GM18511 (cell line): ENCODE results near the gene NEGR1.
"Not testable (repeated sequence)": the region's sequence is repeated elsewhere in the genome, so short reads cannot be mapped to it uniquely, and the experiment has no call there.

ENCODE experiments used
- ATAC-seq: cut with Tn5 transposase; IDR thresholded peaks from one replicate; pipeline ENCODE4 v1.9.1; 2021; ENCODE audit warnings: mild to moderate bottlenecking, moderate library complexity; ENCODE audit not compliant: unreplicated experiment

The NEGR1 gene

GRCh38 chr1:71956613-71957285 lies 325.6 kb downstream of the NEGR1 start:
- no peak for ATAC-seq

GRCh38 chr1:71950579-71950978 lies 331.8 kb downstream of the NEGR1 start:
- no peak for ATAC-seq

GRCh38 chr1:71949681-71950080 lies 332.7 kb downstream of the NEGR1 start:
- ATAC-seq = no peak

- no peak for ATAC-seq
Measured at GRCh38 chr1:71948561-71948960, 333.8 kb downstream of the NEGR1 start.

GRCh38 chr1:71944006-71944405 lies 338.3 kb downstream of the NEGR1 start:
- ATAC-seq = no peak

- ATAC-seq = no peak
Measured at GRCh38 chr1:71940261-71940660, 342.1 kb downstream of the NEGR1 start.

GRCh38 chr1:71930511-71930910 lies 351.8 kb downstream of the NEGR1 start:
- ATAC-seq = no peak

GRCh38 chr1:71921935-71922559 lies 360.3 kb downstream of the NEGR1 start:
- no peak for ATAC-seq

- ATAC-seq = no peak
Measured at GRCh38 chr1:71921204-71921603, 361.1 kb downstream of the NEGR1 start.

- no peak for ATAC-seq
Measured at GRCh38 chr1:71920556-71920955, 361.8 kb downstream of the NEGR1 start.

- no peak for ATAC-seq
Measured at GRCh38 chr1:71919811-71920509, 362.4 kb downstream of the NEGR1 start.

- no peak for ATAC-seq
Measured at GRCh38 chr1:71918630-71919029, 363.7 kb downstream of the NEGR1 start.

- ATAC-seq = no peak
Measured at GRCh38 chr1:71916894-71917293, 365.4 kb downstream of the NEGR1 start.

- ATAC-seq = no peak
Measured at GRCh38 chr1:71914626-71915025, 367.7 kb downstream of the NEGR1 start.

- no peak for ATAC-seq
Measured at GRCh38 chr1:71908871-71909390, 373.4 kb downstream of the NEGR1 start.

GRCh38 chr1:71908303-71908702 lies 374.0 kb downstream of the NEGR1 start:
- ATAC-seq = no peak

GRCh38 chr1:71899881-71900280 lies 382.5 kb downstream of the NEGR1 start:
- ATAC-seq = no peak

- not testable (repeated sequence) for ATAC-seq
Measured at GRCh38 chr1:71888166-71888565, 394.2 kb downstream of the NEGR1 start.

- ATAC-seq = no peak
Measured at GRCh38 chr1:71885171-71885570, 397.2 kb downstream of the NEGR1 start.

GRCh38 chr1:71882637-71883036 lies 399.7 kb downstream of the NEGR1 start:
- no peak for ATAC-seq

GRCh38 chr1:71882226-71882625 lies 400.1 kb downstream of the NEGR1 start:
- ATAC-seq = no peak

GRCh38 chr1:71881611-71882010 lies 400.7 kb downstream of the NEGR1 start:
- no peak for ATAC-seq
